Measurements from ENCODE around the gene REG4.

REG4 gene

GRCh38 chr1:119744598-119744942 is 66.7 kb downstream of the REG4 start:
- ChIA-PET CTCF (interaction anchor here (0.6 to 2.8 kb wide), 28 partner anchors 8 to 195 kb away, joined by 3 to 22 read pairs (median 5); partner anchors contain the start of gene HMGCS2), POLR2A (interaction anchor here (1.1 to 2.1 kb wide), 2 partner anchors 33 to 35 kb away, joined by 3 to 6 read pairs; partner anchors contain the start of gene PHGDH)
- Histone ChIP-seq H3K4me3 (ENCODE audit: low read depth, low read length) (no peak overlapping the region), H3K9me3 (ENCODE audit: control insufficient read depth, insufficient read depth, low read depth, low read length) (no peaks in the 10 kb centered on the region), H3K27ac (ENCODE audit: extremely low read depth, low read depth, low read length) (no peak overlapping the region), H3K4me1 (ENCODE audit: control insufficient read depth, insufficient read depth, low read length) (no peaks in the 10 kb centered on the region), H3K36me3 (ENCODE audit: control insufficient read depth in 2 of 2, insufficient read depth in 1 of 2, low read length in 2 of 2) (peaks cover 0 to 44% of the 10 kb centered on the region in 2 experiments; a peak in 2 of 3 replicates)
- TF ChIP-seq ZNF48 (tag by site-specific recombination; IDR thresholded peaks at IDR 0.05) (no peak), ZSCAN4 (tag by site-specific recombination; IDR thresholded peaks at IDR 0.05) (no peak), ZNF513 (tag by site-specific recombination; IDR thresholded peaks at IDR 0.05) (no peak), TSHZ1 (tag by site-specific recombination; IDR thresholded peaks at IDR 0.05; ENCODE audit: borderline replicate concordance) (no peak), ZNF324 (tag by site-specific recombination; IDR thresholded peaks at IDR 0.05) (no peak), ZNF18 (tag by site-specific recombination; IDR thresholded peaks at IDR 0.05) (no peak), YY2 (tag by site-specific recombination; IDR thresholded peaks at IDR 0.05) (no peak), GLI2 (tag by site-specific recombination; IDR thresholded peaks at IDR 0.05; ENCODE audit: borderline replicate concordance, low read depth) (no peak), SP3 (tag by site-specific recombination; IDR thresholded peaks at IDR 0.05) (no peak), ZNF302 (tag by site-specific recombination; IDR thresholded peaks at IDR 0.05; ENCODE audit: low read depth) (no peak), ZNF335 (tag by site-specific recombination; conservative IDR thresholded peaks at IDR 0.05) (no peak), ZNF138 (tag by site-specific recombination; IDR thresholded peaks at IDR 0.05; ENCODE audit: borderline replicate concordance) (no peak), ZNF404 (tag by site-specific recombination; IDR thresholded peaks at IDR 0.05) (no peak), ZNF280D (tag by site-specific recombination; IDR thresholded peaks at IDR 0.05) (no peak), KLF1 (tag by site-specific recombination; IDR thresholded peaks at IDR 0.05) (no peak), ZNF558 (tag by site-specific recombination; IDR thresholded peaks at IDR 0.05) (no peak), BCL6B (tag by site-specific recombination; IDR thresholded peaks at IDR 0.05) (no peak), ZNF777 (tag by site-specific recombination; IDR thresholded peaks at IDR 0.05; ENCODE audit: borderline replicate concordance) (no peak), ZNF501 (tag by site-specific recombination; IDR thresholded peaks at IDR 0.05) (no peak)

Measured in HEK293 (cell line).